GM19438 (cell line): ENCODE results near the gene GPBP1L1.

Experiments used
- ATAC-seq: cut with Tn5 transposase; IDR thresholded peaks from one replicate; pipeline ENCODE4 v1.9.1; 2021; ENCODE audit warnings: low read depth; ENCODE audit not compliant: unreplicated experiment

Gene GPBP1L1

GRCh38 chr1:45643321-45643720, 43.0 kb downstream of the GPBP1L1 start:
- ATAC-seq = no peak

DNA sequence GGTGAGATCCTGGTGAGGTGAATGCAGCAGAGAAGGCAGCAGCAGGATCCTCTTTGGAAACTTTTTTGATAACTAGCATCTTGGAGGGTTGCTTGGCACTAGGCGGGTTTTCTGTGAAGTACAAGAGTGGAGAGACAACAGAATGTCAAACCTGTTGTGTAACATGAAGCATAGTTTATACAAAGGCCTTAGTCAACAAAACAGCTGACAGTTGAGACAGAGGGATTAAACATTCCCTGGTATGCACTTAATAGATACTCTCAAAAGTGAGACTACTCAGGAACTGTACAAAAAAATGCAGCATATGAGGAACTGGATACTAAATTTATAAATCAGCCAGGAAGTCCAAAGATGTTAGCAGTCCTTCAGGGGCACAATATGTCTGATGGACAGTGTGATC, 46.0 kb downstream of the GPBP1L1 start:
- ATAC-seq = no peak

DNA sequence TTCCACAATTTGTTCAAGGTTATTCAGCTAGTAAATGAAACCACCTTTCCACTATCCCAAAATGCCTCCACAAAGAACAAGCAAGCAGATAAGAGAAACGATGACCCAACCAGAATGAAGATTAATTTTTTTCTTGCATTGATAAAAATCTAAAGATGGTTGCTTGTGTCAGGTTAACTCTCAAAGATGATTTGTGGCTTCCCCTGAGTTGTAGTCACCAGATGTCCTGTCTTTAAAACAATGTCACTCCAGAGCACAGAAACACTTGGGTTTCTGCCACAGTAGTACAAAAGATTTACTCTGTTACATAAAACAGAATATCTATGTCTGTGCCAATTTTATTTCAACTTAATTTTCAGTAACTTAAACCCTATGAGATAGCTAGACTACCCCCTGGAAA, 51.1 kb downstream of the GPBP1L1 start:
- no peak for ATAC-seq

DNA sequence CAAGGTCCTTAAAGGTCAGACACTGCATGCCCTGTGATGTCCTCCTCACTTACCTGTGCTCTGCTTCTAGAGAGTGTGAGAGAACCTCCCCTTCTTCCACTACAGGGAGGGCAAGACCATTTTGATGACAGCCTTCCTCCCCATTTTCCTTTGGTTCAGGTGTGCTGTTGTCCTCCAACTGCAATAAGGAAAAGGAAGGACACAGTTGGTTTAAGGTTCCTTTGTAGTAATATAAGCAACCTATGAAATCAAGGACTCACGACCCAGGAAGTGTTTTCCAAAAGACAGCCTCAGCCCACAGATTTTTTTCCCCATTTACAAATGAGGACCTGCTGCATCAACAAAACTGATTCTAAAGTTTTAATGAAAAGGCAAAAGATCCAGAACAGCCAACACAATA, 55.9 kb downstream of the GPBP1L1 start:
- no peak for ATAC-seq

DNA sequence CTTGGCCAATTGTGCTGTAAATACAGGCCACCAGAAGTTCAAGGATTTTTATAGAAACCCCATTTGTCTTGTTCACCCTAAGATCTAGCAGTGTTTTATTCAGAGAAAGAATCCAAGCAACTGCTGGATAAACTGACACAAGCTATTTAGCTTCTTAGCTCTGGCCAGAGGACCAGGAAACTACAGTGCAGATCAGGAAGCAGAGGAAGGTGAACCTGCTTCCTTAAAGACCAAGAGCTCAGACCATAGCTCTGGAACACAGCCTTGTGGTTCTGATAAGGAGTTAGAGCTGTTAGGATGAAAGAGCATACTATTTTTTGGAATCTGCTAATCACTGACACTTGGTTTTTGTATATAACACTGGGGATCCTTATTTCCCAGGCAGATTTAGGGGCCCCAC, 57.3 kb downstream of the GPBP1L1 start:
- ATAC-seq = no peak

GRCh38 chr1:45623972-45624371, 62.4 kb downstream of the GPBP1L1 start, which contains the start of gene CCDC17:
TSS of gene CCDC17 (minus strand) at chr1:45624054. CDS start at chr1:45623909, 145 bp downstream.
- no peak for ATAC-seq

- ATAC-seq = no peak
Measured at GRCh38 chr1:45622524-45623394, 63.6 kb downstream of the GPBP1L1 start.

DNA sequence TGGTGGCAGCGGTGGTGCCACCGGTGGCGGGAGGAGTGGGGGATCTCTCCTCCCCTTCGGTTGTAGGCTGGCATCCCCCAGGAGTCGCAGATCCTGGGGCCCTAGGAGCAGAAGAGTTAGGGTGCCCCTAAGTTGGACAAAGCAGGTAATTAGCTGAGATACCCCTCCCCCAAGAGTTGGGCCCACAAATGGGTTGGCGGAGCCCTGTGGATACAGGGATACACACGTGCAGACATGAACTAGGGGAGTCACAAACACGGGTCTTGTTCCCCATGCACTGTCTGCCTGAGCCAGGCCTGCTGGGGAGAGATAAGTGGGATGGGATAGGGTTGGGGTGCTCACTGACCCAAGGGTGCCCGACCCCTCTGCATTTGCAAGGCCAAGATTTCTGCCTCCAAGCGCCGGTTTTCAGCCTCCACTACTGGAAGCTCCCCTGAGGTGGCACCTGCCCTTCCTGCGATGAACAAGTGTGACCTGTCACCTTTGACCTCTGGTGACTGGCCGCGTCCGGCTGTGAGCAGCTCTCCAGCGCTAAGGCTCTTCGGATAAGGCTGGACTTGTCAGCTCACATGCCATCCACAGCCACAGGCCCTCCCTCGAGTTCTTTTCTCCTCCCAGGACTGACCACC, 64.3 kb downstream of the GPBP1L1 start:
- no peak for ATAC-seq

DNA sequence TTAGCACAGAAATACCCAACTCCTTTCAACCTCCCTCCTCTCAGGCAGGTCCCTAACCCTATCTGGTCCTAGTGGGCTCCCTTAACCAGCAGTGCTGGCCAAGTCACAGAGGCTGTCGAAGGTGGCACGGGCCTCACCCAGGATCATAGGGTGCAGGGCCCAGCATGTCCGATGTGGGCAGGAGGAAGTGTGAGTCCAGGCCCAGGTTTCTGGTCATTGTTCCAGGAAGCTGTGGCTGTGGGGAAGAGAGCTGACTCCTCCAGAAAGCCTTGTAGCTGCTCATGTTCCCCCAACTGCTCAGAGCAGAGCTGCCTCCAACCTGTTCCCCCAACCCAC, 64.9 kb downstream of the GPBP1L1 start:
- ATAC-seq = no peak

GRCh38 chr1:45620588-45621500, 65.5 kb downstream of the GPBP1L1 start:
- ATAC-seq = no peak

DNA sequence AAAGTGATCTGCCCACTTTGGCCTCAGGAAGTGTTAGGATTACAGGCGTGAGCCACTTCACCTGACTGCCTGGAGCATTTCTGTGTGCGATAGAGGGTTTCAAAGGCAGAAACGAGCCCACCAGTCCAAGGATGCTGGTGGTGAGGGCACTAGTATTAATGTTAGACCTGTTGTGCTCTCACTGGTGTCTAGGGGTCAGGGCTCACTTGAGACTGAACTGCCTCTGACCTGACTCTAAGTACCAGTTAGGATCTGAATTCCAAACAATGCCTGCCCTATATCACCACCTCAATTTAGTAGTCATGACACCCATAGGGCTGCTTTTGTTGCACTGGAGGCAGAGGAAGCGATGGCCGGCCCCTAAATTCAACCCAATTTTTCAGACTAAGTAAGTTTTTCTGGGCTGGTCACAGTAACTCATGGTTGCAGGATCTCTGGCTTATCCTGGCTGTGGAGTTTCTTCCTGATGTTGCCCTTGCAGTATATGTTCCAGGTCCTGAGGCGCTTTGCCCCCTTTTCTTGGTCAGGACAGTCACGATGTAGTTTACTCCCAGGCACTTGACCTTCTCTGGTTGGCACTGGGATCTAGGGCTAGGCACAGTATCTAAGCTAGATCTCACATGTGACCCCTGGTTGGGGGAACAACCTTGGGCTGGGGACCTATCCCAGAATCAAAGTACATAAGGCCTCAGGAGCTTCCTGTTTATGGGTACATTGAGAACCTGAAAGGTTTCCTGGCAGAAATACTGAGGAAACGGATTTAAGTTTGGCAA, 67.0 kb downstream of the GPBP1L1 start:
- no peak for ATAC-seq

DNA sequence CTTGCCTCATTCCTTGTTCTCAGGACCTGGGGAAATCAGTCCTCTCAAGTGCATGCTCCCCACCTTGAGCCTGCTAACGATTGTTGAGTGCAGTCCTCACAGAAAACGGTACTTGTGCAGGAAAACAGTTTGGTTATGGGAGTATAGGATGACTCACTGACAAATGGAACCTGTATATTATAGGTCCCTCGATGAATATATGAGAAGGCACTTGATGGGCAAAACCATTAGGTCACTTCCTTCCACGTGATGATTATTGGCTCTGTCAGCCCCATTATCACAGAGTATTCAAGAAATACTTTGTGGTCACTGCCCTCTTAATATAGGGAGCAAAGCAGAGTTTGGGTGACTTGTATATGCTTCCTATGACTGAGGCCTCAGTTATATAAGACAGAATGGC, 68.7 kb downstream of the GPBP1L1 start:
- no peak for ATAC-seq

DNA sequence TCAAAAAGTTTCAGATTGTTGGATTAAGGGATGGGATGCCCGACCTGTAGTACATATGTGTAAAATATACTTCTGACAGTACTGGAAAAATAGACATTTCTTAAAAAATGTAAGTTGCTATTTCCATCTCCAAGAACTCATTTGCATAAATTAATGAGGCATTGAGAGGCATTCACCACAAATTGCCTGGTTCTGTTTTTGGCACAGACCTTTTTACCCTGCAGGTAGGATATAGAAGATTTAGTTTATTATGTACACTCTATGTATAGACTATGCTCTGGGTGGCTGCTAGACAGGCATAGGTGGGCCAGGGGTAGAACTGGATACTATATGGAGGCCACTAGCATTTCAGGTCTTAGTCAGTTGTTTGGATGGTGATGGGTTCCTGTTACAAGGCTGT, 70.4 kb downstream of the GPBP1L1 start:
- no peak for ATAC-seq

DNA sequence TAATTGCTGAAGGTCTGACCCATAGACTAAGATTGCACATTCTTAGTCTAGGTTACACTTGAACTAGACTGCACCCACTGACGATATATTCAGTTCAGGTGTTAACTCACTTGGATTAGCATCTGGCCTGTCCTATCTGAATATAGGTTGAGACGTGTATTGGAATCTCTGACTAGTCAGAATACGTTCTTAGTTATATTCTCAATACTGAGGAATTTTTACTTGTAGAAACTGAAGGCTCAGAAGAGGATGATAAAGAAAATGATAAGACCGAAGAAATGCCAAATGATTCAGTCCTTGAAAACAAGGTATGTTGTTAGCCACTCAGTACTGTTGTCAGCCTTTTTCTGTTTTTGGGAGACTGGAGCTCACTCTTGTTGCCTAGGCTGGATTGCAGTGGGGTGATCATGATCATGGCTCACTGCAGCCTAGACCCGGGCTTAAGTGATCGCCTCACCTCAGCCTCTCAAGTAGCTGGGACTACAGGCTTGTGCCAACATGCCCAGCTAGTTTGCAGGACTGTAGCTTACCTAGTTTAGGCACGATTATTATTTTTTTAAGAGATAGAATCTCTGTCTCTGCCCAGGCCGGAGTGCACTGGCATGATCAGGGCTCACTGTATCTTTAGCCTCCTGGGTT, 73.3 kb downstream of the GPBP1L1 start:
- ATAC-seq = no peak

DNA sequence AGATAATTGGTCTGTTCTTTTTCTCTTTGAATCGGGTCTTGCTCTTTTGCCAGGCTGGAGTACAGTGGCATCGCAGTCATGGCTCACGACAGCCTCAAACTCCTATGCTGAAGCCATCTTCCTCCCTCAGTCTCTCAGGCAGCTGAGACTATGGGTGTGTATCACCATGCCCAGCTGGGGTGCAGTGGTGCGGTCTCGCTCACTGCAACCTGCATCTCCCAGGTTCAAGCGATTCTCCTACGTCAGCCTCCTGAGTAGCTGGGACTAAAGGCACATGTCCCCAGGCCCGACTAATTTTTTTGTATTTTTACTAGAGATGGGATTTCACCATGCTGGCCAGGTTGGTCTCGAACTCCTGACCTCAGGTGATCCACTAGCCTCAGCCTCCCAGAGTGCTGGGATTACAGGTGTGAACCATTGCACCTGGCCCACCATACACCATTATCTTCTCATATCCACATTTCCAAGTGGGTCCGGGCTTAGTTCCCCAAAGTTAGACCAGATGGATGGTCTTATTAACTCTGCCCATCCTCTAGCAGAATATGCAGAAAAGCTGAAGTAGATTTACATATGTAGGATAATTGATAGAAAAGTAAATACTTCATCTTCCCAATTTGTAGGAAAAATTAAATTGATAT, 75.6 kb downstream of the GPBP1L1 start:
- no peak for ATAC-seq

DNA sequence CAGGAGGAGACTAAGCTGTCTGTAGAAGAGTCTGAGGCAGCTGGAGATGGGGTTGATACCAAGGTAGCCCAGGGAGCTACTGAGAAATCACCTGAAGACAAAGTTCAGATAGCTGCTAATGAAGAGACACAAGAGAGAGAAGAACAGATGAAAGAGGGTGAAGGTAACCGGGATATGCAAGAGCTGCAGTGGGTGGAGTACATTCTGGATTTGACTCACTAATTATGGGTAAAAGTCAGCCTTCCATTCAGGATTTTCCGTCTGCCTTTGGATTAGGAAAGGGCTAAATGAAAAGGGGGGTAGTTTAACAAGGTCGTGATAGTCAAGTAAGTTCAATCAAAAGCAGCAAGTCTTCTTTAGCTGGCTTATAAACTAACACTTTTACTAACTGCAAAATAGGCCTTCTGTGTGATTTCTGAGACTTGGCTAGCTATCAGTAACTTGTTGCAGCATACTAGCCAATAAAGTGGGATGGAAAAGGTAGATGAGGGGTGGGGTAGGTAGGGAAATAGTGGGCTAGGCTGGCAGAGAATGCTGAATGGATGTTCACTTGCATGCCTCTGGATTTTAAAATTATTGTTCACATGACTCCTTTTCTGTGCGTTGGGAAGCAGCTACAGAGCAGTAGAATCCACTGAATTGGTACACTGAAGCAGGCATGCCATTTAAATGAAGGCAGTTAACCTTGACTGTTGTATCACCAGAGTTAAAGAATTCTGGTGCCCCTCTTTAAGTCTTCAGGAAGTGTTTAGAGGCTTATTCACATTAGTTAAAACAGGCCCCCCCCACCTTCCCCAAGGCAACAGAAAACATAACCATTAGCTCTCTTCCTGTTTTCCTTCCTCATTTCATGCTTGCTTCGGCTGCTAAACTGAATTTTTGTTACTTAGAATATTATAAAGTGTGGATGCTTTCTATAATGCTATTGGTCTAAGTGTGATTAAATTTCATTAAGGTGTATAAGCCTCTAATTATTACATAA, 77.9 kb downstream of the GPBP1L1 start:
- ATAC-seq = no peak

DNA sequence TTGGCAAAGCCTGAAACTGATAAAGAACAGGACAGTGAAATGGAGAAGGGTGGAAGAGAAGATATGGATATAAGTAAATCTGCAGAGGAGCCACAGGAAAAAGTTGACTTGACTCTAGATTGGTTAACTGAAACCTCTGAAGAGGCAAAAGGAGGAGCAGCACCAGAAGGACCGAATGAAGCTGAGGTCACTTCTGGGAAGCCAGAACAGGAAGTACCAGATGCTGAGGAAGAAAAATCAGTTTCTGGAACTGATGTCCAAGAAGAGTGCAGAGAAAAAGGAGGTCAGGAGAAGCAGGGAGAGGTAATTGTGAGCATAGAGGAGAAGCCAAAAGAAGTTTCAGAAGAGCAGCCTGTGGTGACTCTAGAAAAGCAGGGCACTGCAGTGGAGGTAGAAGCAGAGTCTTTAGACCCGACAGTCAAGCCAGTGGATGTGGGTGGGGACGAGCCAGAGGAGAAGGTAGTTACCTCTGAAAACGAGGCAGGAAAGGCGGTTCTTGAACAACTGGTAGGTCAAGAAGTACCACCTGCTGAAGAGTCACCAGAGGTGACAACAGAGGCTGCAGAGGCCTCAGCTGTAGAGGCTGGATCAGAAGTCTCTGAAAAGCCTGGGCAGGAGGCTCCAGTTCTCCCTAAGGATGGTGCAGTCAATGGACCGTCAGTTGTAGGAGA, 78.8 kb downstream of the GPBP1L1 start:
- ATAC-seq = no peak

DNA sequence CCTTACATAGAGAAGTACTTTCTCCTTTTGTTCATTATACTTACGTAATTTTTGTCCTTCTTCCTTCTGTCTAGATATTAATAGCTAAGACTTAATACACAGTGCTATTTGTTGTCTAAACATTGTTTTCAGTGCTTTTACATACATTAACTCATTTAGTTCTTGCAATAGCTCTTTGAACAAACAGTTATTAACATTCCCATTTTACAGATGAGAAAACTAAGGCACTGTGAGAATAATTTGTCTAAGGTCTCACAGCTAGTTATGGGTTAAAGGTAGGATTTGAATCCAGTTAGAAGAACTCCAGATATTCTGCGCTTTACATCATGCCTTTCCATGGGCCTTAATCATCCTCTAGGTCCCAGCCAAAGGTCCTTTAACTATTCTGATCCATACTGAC, 82.1 kb downstream of the GPBP1L1 start:
- ATAC-seq = no peak
